ENCODE data around the gene TLNRD1.
A peak's percentile ranks its signal among the peaks of the same experiment; 100 is the strongest.

TLNRD1 gene

GRCh38 chr15:80978685-80979329 lies 21.9 kb upstream of the TLNRD1 start:
- no peak for DNase-seq (ENCODE audit: low read depth)

- DNase-seq (ENCODE audit: low read depth): no peak
These were observed 21.1 kb upstream of the TLNRD1 start for GRCh38 chr15:80979538-80980200.

GRCh38 chr15:80982205-80982604 lies 18.5 kb upstream of the TLNRD1 start:
- no peak for DNase-seq (ENCODE audit: low read depth)

GRCh38 chr15:80982839-80983238 lies 17.9 kb upstream of the TLNRD1 start:
- no peak for DNase-seq (ENCODE audit: low read depth)

- no peak for DNase-seq (ENCODE audit: low read depth)
These were observed 15.9 kb upstream of the TLNRD1 start for GRCh38 chr15:80984856-80985255.

GRCh38 chr15:80985981-80986380 lies 14.7 kb upstream of the TLNRD1 start:
- DNase-seq (ENCODE audit: low read depth): no peak

- DNase-seq (ENCODE audit: low read depth): no peak
These were observed 14.2 kb upstream of the TLNRD1 start for GRCh38 chr15:80986487-80986886.

- DNase-seq (ENCODE audit: low read depth): no peak
These were observed 12.5 kb upstream of the TLNRD1 start for GRCh38 chr15:80988148-80988796.

GRCh38 chr15:80989081-80989517 lies 11.6 kb upstream of the TLNRD1 start:
- no peak for DNase-seq (ENCODE audit: low read depth)

GRCh38 chr15:80989518-80990478 lies 10.9 kb upstream of the TLNRD1 start, which contains the start of gene MESD:
TSS of gene MESD (minus strand) at chr15:80989819. CDS start at chr15:80989791, 28 bp downstream.
- DNase-seq (ENCODE audit: low read depth): peak; percentile 92

- no peak for DNase-seq (ENCODE audit: low read depth)
These were observed 9.8 kb upstream of the TLNRD1 start for GRCh38 chr15:80990955-80991354.

GRCh38 chr15:80991421-80991820 lies 9.3 kb upstream of the TLNRD1 start:
- DNase-seq (ENCODE audit: low read depth): no peak

- no peak for DNase-seq (ENCODE audit: low read depth)
These were observed 8.7 kb upstream of the TLNRD1 start for GRCh38 chr15:80992006-80992405.

- DNase-seq (ENCODE audit: low read depth): no peak
These were observed 8.3 kb upstream of the TLNRD1 start for GRCh38 chr15:80992441-80992840.

- no peak for DNase-seq (ENCODE audit: low read depth)
These were observed 4.5 kb upstream of the TLNRD1 start for GRCh38 chr15:80996247-80996646.

- DNase-seq (ENCODE audit: low read depth): no peak
These were observed 3.0 kb upstream of the TLNRD1 start for GRCh38 chr15:80997692-80998091.

- no peak for DNase-seq (ENCODE audit: low read depth)
These were observed 2.5 kb upstream of the TLNRD1 start for GRCh38 chr15:80998251-80998650.

GRCh38 chr15:80999623-81000036 lies 1.1 kb upstream of the TLNRD1 start:
- DNase-seq (ENCODE audit: low read depth): no peak

- DNase-seq (ENCODE audit: low read depth): no peak
These were observed 539 bp upstream of the TLNRD1 start for GRCh38 chr15:81000144-81000623.

GRCh38 chr15:81001152-81002008 lies 657 bp downstream of the TLNRD1 start:
- no peak for DNase-seq (ENCODE audit: low read depth)

GRCh38 chr15:81002009-81002330 lies 1.2 kb downstream of the TLNRD1 start:
- no peak for DNase-seq (ENCODE audit: low read depth)

All from HS-27A (cell line).